IMR-90 (cell line): ENCODE data around the gene WDR3. TPM values are rescaled to one million over a fixed set of nuclear protein-coding genes. Genes with fewer than 3 reads are reported as not detected.

ENCODE experiments used
- ATAC-seq: fragments of 200-7000 bp; cut with Tn5 transposase; 2 replicates; pipeline ENCODE4 v1.9.1; 2020; ENCODE audit warnings: low read depth, mild to moderate bottlenecking, moderate library complexity
- BruUV-seq: library from RNA; stranded (reverse); fragments of 400-500 nt; replicated peaks from 2 replicates; lab custom pipeline; 2021; lab: Mats Ljungman, UMichigan
- CTCF ChIA-PET: fragments of 300-600 bp; formaldehyde crosslinking; extraction: SDS; loops from one replicate; lab custom pipeline; 2021; ENCODE audit warnings: antibody characterized with exemption; lab: Yijun Ruan, JAX
- POLR2A ChIA-PET: fragments of 300-600 bp; sonication (Branson Sonifier 250); formaldehyde crosslinking; loops from one replicate; lab custom pipeline; 2022; ENCODE audit warnings: antibody characterized with exemption; ENCODE audit not compliant: unreplicated experiment; lab: Charles Lee
- DNase-seq: peaks from one replicate; pipeline ENCODE4 v3.0.0; 2013
- H2AFZ ChIP-seq: replicated peaks from 2 replicates; pipeline ENCODE3; 2013; ENCODE audit warnings: low read length, mild to moderate bottlenecking; ENCODE audit not compliant: poor library complexity
- H2AK5ac ChIP-seq: 2 replicates; pipeline ENCODE4 v1.6.1; 2013; ENCODE audit warnings: low read depth, low read length, inconsistent platforms
- H2AK9ac ChIP-seq: replicated peaks from 2 replicates; pipeline ENCODE3; 2013; ENCODE audit warnings: mild to moderate bottlenecking, low read depth, low read length, moderate library complexity; ENCODE audit not compliant: poor library complexity
- H2BK120ac ChIP-seq: 2 replicates; pipeline ENCODE4 v1.6.1; 2013; ENCODE audit warnings: low read depth, low read length, inconsistent platforms
- H2BK15ac ChIP-seq: 3 replicates; pipeline ENCODE4 v1.6.1; 2013; ENCODE audit warnings: low read depth, low read length, inconsistent platforms
- H2BK20ac ChIP-seq: 2 replicates; pipeline ENCODE4 v1.6.1; 2013; ENCODE audit warnings: low read depth, mild to moderate bottlenecking, inconsistent platforms, low read length, moderate library complexity
- H2BK5ac ChIP-seq: 2 replicates; pipeline ENCODE4 v1.6.1; 2013; ENCODE audit warnings: mild to moderate bottlenecking, low read depth, low read length, inconsistent platforms; ENCODE audit not compliant: poor library complexity, severe bottlenecking
- H3K14ac ChIP-seq: replicated peaks from 2 replicates; pipeline ENCODE4 v1.6.1; 2013; ENCODE audit warnings: low read depth, low read length, inconsistent platforms
- H3K18ac ChIP-seq: 2 replicates; pipeline ENCODE4 v1.6.1; 2013; ENCODE audit warnings: low read depth, low read length, control low read depth
- H3K23ac ChIP-seq: 2 replicates; pipeline ENCODE4 v1.6.1; 2013; ENCODE audit warnings: low read depth, low read length, inconsistent platforms
- H3K27ac ChIP-seq: 2 replicates; pipeline ENCODE4 v1.5.1; 2013; ENCODE audit warnings: mild to moderate bottlenecking, control low read depth, low read length; ENCODE audit not compliant: insufficient read depth
- H3K27me3 ChIP-seq: 2 replicates; pipeline ENCODE4 v1.6.1; 2013; ENCODE audit warnings: low read length; ENCODE audit not compliant: control insufficient read depth, insufficient read depth
- H3K36me3 ChIP-seq: 2 replicates; pipeline ENCODE4 v1.6.1; 2013; ENCODE audit warnings: low read length, mixed read lengths; ENCODE audit not compliant: control insufficient read depth, insufficient read depth
- H3K4ac ChIP-seq: 2 replicates; pipeline ENCODE4 v1.6.1; 2013; ENCODE audit warnings: low read depth, low read length, inconsistent platforms
- H3K4me1 ChIP-seq: 2 replicates; pipeline ENCODE4 v1.6.1; 2013; ENCODE audit warnings: low read length, mixed read lengths; ENCODE audit not compliant: control insufficient read depth, insufficient read depth
- H3K4me2 ChIP-seq: 2 replicates; pipeline ENCODE4 v1.6.1; 2013; ENCODE audit warnings: low read depth, mild to moderate bottlenecking, control low read depth, low read length, moderate library complexity
- H3K4me3 ChIP-seq: 2 replicates; pipeline ENCODE4 v1.5.1; 2013; ENCODE audit warnings: low read depth, mild to moderate bottlenecking, control low read depth, low read length, moderate library complexity; ENCODE audit not compliant: insufficient read depth
- H3K56ac ChIP-seq: 2 replicates; pipeline ENCODE4 v1.6.1; 2013; ENCODE audit warnings: low read length, inconsistent platforms; ENCODE audit not compliant: insufficient read depth; ENCODE audit errors: extremely low read depth
- H3K79me1 ChIP-seq, 2 experiments: 2 replicates each; pipeline ENCODE4 v1.6.1; 2013; ENCODE audit warnings: low read length in 2 of 2, inconsistent platforms in 1 of 2, low read depth in 1 of 2
- H3K9ac ChIP-seq: 2 replicates; pipeline ENCODE4 v1.6.1; 2013; ENCODE audit warnings: low read depth, low read length, control low read depth
- H3K9me1 ChIP-seq: 2 replicates; pipeline ENCODE4 v1.6.1; 2013; ENCODE audit warnings: low read length, inconsistent platforms; ENCODE audit not compliant: insufficient read depth
- H3K9me3 ChIP-seq: 2 replicates; pipeline ENCODE4 v1.6.1; 2013; ENCODE audit warnings: low read length; ENCODE audit not compliant: control insufficient read depth, insufficient read depth
- H4K20me1 ChIP-seq: 2 replicates; pipeline ENCODE4 v1.6.1; 2013; ENCODE audit warnings: low read length, inconsistent platforms; ENCODE audit not compliant: insufficient read depth
- H4K5ac ChIP-seq: 2 replicates; pipeline ENCODE4 v1.6.1; 2013; ENCODE audit warnings: mild to moderate bottlenecking, low read depth, low read length, control low read depth
- H4K8ac ChIP-seq, 2 experiments: 2 replicates each; pipeline ENCODE4 v1.6.1; 2013; ENCODE audit warnings: low read depth in 2 of 2, low read length in 2 of 2, control low read depth in 1 of 2, inconsistent platforms in 1 of 2
- H4K91ac ChIP-seq: 2 replicates; pipeline ENCODE4 v1.6.1; 2013; ENCODE audit warnings: low read depth, low read length, inconsistent platforms; ENCODE audit not compliant: insufficient read depth
- CEBPB ChIP-seq: IDR thresholded peaks from 2 replicates; pipeline ENCODE4 v1.6.1; 2012; ENCODE audit warnings: low read depth, low read length, improper control_type of control experiment
- ELK1 ChIP-seq: fragments of 150-350 bp; IDR thresholded peaks from 2 replicates; pipeline ENCODE4 v1.6.1; 2016; ENCODE audit warnings: low read depth, mild to moderate bottlenecking, low read length, moderate library complexity, borderline replicate concordance
- WGBS, 2 experiments: methylation state at CpG; one replicate each; pipeline versions ENCODE4 v1.1.5 to v1.1.7; 2013; ENCODE audit warnings: missing lambda C conversion rate in 2 of 2; ENCODE audit not compliant: insufficient read length in 1 of 2; ENCODE audit errors: extremely low coverage in 2 of 2; 5-methylcytosine and 5-hydroxymethylcytosine counted together
- dilution Hi-C: fragments of 300-500 bp; cut with HindIII; formaldehyde crosslinking; loops from one replicate; pipeline ENCODE4 v1.14.3; 2018; ENCODE audit warnings: low sequenced_read_pairs; ENCODE audit not compliant: unreplicated experiment
- in situ Hi-C: fragments of 300-500 bp; cut with MboI; formaldehyde crosslinking; loops from 3 replicates; pipeline ENCODE4 v1.14.3; 2019; ENCODE audit warnings: low sequenced_read_pairs, inconsistent platforms, mixed read lengths
- intact Hi-C: fragments of 100-400 bp; cut with micrococcal nuclease; formaldehyde crosslinking; loops from 2 replicates; pipeline ENCODE4 v1.10.0; 2022
- polyA plus RNA-seq, 3 experiments: library from polyadenylated mRNA; depleted of rRNA; stranded (reverse); fragments of >200 nt; gene quantifications; 2 replicates each; pipeline ENCODE4 v1.2.3, GENCODE V29; 2012; ENCODE audit warnings: low replicate concordance in 1 of 3
- total RNA-seq: library from RNA; depleted of rRNA; stranded (reverse); fragments of >200 nt; gene quantifications from 2 replicates; pipeline ENCODE4 v1.2.3, GENCODE V29; 2012

Gene WDR3
- total and polyA plus RNA-seq, 2 of the 4 experiments (the other 2 are of a cell fraction) = 16.7 to 88.5 TPM

GRCh38 chr1:117892512-117892911 lies 37.0 kb upstream of the WDR3 start:
- peaks cover 4% of the 10 kb centered on the region; the same call in 1 of the 2 replicates for H3K4me1 ChIP-seq
- ChIA-PET POLR2A (no interaction called here), CTCF (no interaction called here)
- no peak overlapping the region for H3K56ac ChIP-seq
- no peak overlapping the region for H2AFZ ChIP-seq
- peaks cover 2% of the 10 kb centered on the region; the same call in 1 of the 2 replicates for H3K36me3 ChIP-seq
- no peak overlapping the region; the same call in 1 of the 2 replicates for H3K14ac ChIP-seq
- H3K9ac ChIP-seq = no peak overlapping the region
- no peak overlapping the region for H3K23ac ChIP-seq
- no peak overlapping the region for H4K5ac ChIP-seq
- H2BK15ac ChIP-seq = no peak overlapping the region
- peaks cover 3% of the 10 kb centered on the region; the same call in 1 of the 2 replicates for H3K9me1 ChIP-seq
- H2BK20ac ChIP-seq = peak overlapping the region; percentile 65; the same call in 1 of the 2 replicates
- no peak overlapping the region for H2BK5ac ChIP-seq
- dilution Hi-C loops = no loop called here
- H2AK5ac ChIP-seq = no peak overlapping the region
- H3K4ac ChIP-seq = peak overlapping the region; percentile 63; the same call in 1 of the 2 replicates
- no peak for TF ChIP-seq CEBPB
- no peak for TF ChIP-seq ELK1
- no peaks in the 10 kb centered on the region for H4K20me1 ChIP-seq
- intact Hi-C loops = loop anchor here (10.0 kb wide), 2 partner anchors 578 to 818 kb away; no protein-coding TSS in a partner anchor
- peak overlapping the region; percentile 47; the same call in 1 of the 2 replicates for H3K18ac ChIP-seq
- WGBS, 2 experiments = no CpG with 5 or more reads among the region's 2 CpGs
- no peak for DNase-seq
- no peak overlapping the region for H2AK9ac ChIP-seq
- ATAC-seq = no peak
- H2BK120ac ChIP-seq = peak overlapping the region; percentile 54; the same call in 1 of the 2 replicates
- no TSS peak for BruUV-seq
- in situ Hi-C loops = loop anchor here (25.0 kb wide), 1 partner anchor 130 kb away; no protein-coding TSS in a partner anchor
- no peak overlapping the region for H3K4me2 ChIP-seq
- H3K4me3 ChIP-seq = no peak overlapping the region
- peak overlapping the region in 1 of 2 experiments; percentile 69; a peak in 1 of 4 replicates for H4K8ac ChIP-seq
- no peak overlapping the region for H3K27ac ChIP-seq
- no peaks in the 10 kb centered on the region for H3K9me3 ChIP-seq
- no peaks in the 10 kb centered on the region for H3K27me3 ChIP-seq
- peaks cover 8 to 31% of the 10 kb centered on the region in 2 experiments for H3K79me1 ChIP-seq
- H4K91ac ChIP-seq = 0 out of 2 replicates have a peak overlapping the region, but pooled peaks have one; percentile 44
